Measurements from ENCODE around the gene POMT2.

Gene POMT2

GRCh38 chr14:77278461-77279230 lies 42.0 kb downstream of the POMT2 start:
- no peak for TF ChIP-seq CTCF (IDR thresholded peaks at IDR 0.05; ENCODE audit: insufficient read depth, low read length, missing control alignments)
- ChIA-PET CTCF (no interaction called here), POLR2A (no interaction called here)
- no peak overlapping the region for H3K4me3 ChIP-seq (ENCODE audit: low read depth, low read length)
- DNase-seq (ENCODE audit: low read depth, low spot score): no peak

GRCh38 chr14:77276959-77277358 lies 43.7 kb downstream of the POMT2 start:
- DNase-seq (ENCODE audit: low read depth, low spot score): no peak
- no peak for TF ChIP-seq CTCF (IDR thresholded peaks at IDR 0.05; ENCODE audit: insufficient read depth, low read length, missing control alignments)
- no peak overlapping the region for H3K4me3 ChIP-seq (ENCODE audit: low read depth, low read length)
- CTCF ChIA-PET: interaction anchor here (4.2 kb wide), 1 partner anchor 39 kb away, joined by 14 read pairs; no protein-coding TSS in a partner anchor
- POLR2A ChIA-PET: no interaction called here

GRCh38 chr14:77276295-77276935 lies 44.3 kb downstream of the POMT2 start:
- TF ChIP-seq CTCF (IDR thresholded peaks at IDR 0.05; ENCODE audit: insufficient read depth, low read length, missing control alignments): no peak
- H3K4me3 ChIP-seq (ENCODE audit: low read depth, low read length): no peak overlapping the region
- ChIA-PET POLR2A (interaction anchor here (0.6 kb wide), 1 partner anchor 59 kb away, joined by 3 read pairs; no protein-coding TSS in a partner anchor), CTCF (interaction anchor here (0.9 to 4.2 kb wide), 3 partner anchors 24 to 125 kb away, joined by 3 to 14 read pairs (median 3); no protein-coding TSS in a partner anchor)
- DNase-seq (ENCODE audit: low read depth, low spot score): no peak

GRCh38 chr14:77275601-77276017 lies 45.1 kb downstream of the POMT2 start:
- no peak for TF ChIP-seq CTCF (IDR thresholded peaks at IDR 0.05; ENCODE audit: insufficient read depth, low read length, missing control alignments)
- no peak for DNase-seq (ENCODE audit: low read depth, low spot score)
- CTCF ChIA-PET: interaction anchor here (0.9 to 4.2 kb wide), 3 partner anchors 25 to 124 kb away, joined by 3 to 14 read pairs (median 3); no protein-coding TSS in a partner anchor
- POLR2A ChIA-PET: interaction anchor here (0.6 kb wide), 1 partner anchor 58 kb away, joined by 3 read pairs; no protein-coding TSS in a partner anchor
- H3K4me3 ChIP-seq (ENCODE audit: low read depth, low read length): no peak overlapping the region

- H3K4me3 ChIP-seq (ENCODE audit: low read depth, low read length): no peak overlapping the region
- DNase-seq (ENCODE audit: low read depth, low spot score): no peak
- ChIA-PET POLR2A (no interaction called here), CTCF (interaction anchor here (1.1 to 4.2 kb wide), 3 partner anchors 24 to 124 kb away, joined by 3 to 14 read pairs (median 4); no protein-coding TSS in a partner anchor)
- no peak for TF ChIP-seq CTCF (IDR thresholded peaks at IDR 0.05; ENCODE audit: insufficient read depth, low read length, missing control alignments)
Observed at GRCh38 chr14:77275041-77275580, 45.6 kb downstream of the POMT2 start.

GRCh38 chr14:77273796-77274195 lies 46.9 kb downstream of the POMT2 start:
- POLR2A ChIA-PET: no interaction called here
- H3K4me3 ChIP-seq (ENCODE audit: low read depth, low read length): no peak overlapping the region
- TF ChIP-seq CTCF (IDR thresholded peaks at IDR 0.05; ENCODE audit: insufficient read depth, low read length, missing control alignments): no peak
- no peak for DNase-seq (ENCODE audit: low read depth, low spot score)
- CTCF ChIA-PET: interaction anchor here (1.4 to 4.2 kb wide), 2 partner anchors 25 to 42 kb away, joined by 4 to 14 read pairs; no protein-coding TSS in a partner anchor

All from AG04449 (cell line).